DMS 273 (cell line): ENCODE data around the gene PPP1R7.

ENCODE experiments used
- DNase-seq: peaks from one replicate; lab custom pipeline; 2025; ENCODE audit not compliant: unreplicated experiment; lab: John Stamatoyannopoulos, UW

PPP1R7 gene

GRCh38 chr2:241138471-241138870 lies 11.8 kb upstream of the PPP1R7 start:
- DNase-seq, result no peak

DNA sequence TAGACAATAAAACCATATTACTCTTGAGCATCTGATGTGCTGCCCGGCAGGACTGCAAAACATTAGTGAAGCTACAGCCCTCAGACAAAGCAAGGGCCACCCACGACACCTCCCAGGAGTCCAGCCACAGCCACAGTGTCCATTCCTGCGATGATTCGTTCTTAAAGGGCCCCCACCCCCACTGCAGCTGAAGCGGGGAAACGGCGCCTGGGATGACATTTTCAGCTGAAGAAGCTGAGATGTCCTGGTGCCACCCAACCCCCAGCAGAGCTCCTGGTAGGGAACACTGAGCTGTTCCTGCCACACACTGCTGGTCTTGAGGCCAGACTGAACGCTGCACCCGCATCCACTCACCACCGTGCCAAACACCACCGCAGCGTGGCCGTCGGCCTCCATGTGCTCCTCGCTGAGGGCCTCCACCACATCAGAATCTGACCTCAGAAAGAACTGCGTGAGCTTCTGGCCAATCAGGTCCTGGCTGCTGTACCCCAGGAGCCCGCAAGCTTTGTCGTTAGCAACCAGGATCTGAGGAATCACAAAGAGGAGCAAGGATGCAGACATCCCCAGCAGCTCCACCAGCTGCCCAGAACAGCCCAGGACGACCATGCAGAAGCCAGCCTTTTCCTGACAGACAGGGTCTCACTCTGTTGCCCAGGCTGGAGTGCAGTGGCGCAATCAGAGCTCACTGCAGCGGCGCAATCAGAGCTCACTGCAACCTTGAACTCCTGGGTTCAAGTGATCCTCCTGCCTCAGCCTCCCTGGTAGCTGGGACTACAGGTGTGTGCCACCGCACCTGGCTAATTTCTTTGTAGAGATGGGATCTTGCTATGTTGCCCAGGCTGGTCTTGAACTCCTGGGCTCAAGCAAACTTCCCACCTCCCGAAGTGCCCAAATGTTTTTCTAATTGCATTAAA lies 10.5 kb upstream of the PPP1R7 start:
- no peak for DNase-seq

GRCh38 chr2:241140445-241140840 lies 9.8 kb upstream of the PPP1R7 start:
- no peak for DNase-seq

DNA sequence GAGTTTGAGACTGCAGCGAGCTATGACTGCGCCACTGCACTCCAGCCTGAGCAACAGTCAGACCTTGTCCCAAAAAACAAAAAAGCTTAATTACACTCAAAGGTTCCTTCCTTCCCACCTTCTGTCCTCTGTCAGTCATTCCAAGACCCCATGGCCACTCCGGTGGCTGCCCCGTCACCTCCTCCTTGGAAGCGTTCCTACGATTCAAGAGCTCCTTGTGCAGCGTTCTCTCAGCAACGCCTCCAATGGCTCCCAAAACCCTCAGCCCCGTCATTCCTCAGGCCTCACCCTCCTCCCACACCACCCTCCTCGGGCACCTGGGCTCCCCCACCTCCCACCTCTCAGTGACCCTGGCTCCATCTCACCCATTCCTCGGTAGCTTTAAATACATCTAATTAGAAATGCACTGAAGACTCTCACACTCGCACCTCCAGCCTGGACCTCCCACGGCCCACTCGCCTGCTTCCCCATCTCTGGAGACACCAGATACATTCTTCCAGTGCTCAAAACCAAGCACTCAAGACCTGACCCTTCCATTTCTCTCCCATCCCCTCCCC lies 9.0 kb upstream of the PPP1R7 start:
- no peak for DNase-seq

DNA sequence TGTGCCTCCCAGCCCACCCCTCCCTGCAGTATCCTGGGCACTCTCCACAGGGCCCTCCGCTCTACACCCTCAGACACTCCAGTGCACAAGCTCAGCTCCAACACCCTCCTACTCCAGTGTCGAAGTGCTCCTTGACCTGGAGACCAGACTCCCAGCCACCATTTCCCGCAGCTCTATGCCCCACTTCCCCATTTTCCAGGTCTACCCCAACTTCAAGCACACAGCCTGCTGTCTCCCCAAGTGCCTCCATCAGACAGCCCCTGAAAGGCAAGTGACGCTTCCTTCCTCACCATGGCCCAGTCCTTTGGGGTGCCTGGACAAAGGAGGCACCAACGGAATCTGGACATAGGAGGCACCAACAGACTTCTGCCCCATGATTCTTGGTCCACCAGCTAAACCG lies 8.2 kb upstream of the PPP1R7 start:
- no peak for DNase-seq

- no peak for DNase-seq
Measured at GRCh38 chr2:241142593-241142992, 7.7 kb upstream of the PPP1R7 start.

DNA sequence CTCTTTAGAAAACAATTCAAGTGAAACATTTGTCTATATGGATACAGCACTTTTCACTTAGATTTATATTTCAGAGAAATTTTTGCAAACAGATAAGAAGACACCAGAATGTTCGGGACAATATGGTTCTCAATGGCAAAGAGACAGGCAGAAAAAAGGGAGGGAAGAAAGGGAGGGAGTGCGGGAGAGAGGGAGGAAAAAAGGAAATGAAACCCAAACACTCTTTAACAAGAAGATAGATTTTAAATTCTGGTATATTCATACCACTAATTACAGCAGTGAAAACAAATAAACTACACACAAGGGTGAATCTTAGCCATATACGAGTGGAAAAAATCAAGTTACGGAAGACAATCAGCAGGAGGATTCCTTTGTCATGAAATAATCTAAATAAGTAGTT lies 4.0 kb upstream of the PPP1R7 start:
- no peak for DNase-seq

DNA sequence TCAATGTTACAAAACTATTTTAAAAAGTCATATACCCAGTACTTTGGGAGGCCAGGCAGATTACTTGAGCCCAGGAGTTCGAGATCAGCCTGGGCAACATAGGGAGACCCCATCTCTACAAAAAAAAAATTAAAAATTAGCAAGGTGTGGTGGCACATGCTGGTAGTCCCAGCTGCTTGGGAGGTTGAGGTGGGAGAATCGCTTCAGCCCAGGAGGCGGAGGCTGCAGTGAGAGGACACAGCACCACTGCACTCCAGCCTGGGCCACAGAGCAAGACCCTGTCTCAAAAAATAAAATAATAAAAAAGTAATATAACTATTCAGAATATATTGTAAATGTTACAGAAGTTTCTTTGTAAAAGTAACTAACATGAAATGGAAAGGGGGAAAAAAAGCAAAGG lies 2.9 kb upstream of the PPP1R7 start:
- no peak for DNase-seq

DNA sequence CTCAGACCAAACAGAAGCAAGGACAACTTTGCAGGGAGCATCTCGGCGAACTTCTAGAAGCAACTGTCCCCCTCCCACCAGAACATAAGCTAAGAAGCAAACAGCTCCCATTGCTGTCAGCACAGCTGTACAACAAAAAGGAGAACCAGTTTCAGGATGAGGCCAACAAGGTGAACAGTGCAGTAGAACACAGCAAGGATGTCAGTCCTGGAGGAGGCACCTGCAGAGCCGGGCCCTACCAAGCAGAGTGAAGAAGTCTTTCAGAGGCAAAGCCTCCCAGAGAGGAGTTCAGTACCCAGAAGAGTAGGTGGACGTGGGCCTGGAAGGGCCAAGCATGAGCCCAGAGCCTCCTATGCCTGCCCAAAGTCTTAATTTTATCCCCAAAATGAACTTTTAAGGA lies 2.0 kb upstream of the PPP1R7 start:
- no peak for DNase-seq

GRCh38 chr2:241148891-241149674 lies 1.2 kb upstream of the PPP1R7 start, which contains the start of gene PASK:
TSS of gene PASK (minus strand) at chr2:241149472. CDS start at chr2:241143032, 6,440 bp downstream.
- DNase-seq, result peak; percentile 98

DNA sequence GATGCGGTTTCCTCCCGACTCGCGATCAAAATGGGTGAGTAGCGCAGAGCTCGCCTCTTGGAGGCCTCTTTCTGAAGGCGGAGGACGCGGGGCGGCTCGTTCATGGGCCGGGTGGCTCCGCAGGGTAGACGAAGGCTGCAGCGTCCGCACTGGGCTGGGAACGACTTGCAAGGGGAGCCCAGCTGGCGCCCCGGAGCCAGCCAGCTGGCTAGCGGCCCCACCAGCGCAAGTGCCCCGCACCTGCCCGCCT lies 667 bp upstream of the PPP1R7 start:
- DNase-seq, result no peak

DNA sequence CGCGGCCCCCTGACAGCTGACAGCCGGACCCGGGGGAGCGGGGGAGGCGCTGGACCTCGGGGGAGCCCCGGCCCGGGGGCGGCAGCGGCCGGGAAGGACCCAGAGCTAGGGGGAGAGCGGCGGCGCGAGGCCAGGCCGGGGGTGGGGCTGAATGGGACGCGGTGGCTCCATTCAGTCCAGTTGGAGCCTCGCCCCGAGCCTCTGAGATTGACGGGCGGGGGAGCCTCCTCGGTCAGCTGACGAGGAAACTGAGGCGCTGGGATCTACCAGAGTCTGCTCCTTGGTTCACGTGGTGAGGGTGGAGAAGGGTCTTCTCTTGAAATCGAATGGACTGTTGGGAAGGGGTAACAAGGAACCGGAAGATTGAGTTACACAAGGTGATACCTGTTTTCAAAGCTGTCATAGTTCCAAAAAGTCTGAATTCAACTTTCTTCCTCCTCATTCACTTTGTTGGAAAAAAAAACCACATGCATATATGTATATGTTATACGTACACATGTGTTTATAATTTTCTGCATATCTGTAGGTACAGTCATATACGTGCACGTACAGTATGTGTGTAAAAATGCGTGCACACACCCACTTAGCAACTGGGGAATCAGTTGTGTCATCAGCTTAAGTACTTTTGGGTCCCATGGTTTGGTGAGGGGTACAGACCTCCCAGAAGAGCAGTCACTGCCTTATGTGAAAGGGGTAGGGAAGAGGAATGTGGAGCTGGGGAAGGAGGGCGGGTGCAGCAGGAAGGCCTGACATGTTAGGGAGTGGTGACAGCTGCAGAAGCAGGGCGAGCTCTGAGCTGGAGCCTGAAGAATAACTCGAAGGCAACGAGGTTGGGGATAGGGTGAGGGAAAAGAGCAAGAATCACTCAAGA lies 628 bp downstream of the PPP1R7 start:
- DNase-seq, result no peak

DNA sequence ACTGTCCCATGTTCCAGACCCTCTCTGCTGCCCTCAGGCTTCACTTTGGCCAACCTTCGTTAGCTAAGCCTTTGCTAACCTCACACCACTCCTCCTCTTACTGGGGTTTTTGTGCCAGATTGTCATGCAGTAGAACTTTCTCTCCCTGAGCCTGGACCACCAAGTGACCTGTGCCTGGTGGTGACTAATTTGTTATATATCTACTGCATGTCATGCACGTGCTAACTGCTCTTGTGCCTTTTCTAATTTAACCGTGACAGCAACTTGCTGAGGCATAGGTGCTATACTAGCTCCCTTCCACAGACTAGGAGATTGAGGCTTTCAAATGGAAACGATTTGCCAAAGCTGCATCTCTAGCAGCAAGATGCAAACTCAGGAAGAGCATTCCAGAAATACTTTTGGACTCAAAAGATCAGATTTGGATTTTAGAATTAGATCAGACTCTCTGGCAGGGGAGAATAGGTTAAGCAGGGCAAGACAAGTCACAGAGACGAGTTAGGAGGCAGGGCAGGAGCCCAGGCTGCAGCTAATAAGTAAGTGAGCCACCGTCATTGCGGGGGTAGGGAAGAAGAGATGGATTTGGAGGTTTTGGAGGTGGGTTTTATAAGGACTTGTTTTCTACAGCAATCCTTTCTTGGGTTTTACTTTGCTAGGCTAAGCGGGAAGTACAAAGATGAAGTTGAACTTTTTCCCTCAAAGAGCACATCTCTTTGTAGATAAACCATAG lies 1.8 kb downstream of the PPP1R7 start:
- no peak for DNase-seq

GRCh38 chr2:241153616-241154015 lies 3.3 kb downstream of the PPP1R7 start:
- DNase-seq, result no peak

DNA sequence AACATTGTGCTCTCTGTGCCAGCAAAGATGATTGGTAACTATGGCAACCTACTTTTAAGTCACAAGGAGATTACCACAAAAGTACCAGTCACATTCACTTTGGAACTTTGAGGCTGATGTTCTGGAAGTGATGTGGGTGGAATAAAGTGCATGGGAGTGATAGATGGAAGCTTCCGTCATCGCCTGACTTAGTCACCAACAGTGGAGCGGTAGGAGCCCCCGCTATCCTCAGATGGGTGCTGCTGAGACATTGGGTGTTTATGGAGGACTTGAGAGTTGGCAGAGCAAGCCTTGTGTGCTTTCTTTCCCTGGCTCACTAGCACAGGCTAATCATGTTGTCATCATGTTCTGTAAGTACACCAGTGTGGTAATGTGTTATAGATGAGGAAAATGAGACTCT lies 4.6 kb downstream of the PPP1R7 start:
- no peak for DNase-seq

- DNase-seq, result no peak
Measured at GRCh38 chr2:241155936-241156335, 5.7 kb downstream of the PPP1R7 start.

DNA sequence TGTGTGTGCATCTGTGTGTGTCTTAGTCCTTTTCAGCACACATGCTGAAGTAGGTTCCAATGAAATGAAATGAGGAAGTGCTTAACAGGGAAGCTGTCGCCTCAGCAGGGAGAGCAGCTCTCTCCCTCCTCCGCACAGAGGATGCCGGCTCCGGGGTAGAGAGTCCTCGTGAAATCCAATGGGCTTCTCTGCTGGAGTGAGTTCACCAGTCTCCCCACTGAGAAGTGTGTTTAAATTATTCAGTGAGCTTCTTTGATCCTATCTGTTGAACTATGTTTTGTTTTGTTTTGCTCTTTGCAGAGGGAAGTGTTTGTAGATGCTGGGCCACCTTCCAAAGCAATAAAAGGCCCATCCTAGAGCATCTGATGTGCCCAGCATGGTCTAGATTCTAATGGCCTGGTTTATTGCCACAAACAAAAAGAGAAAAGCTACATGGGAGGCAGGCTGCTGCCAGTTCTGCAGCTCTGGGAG lies 6.7 kb downstream of the PPP1R7 start:
- DNase-seq, result no peak

DNA sequence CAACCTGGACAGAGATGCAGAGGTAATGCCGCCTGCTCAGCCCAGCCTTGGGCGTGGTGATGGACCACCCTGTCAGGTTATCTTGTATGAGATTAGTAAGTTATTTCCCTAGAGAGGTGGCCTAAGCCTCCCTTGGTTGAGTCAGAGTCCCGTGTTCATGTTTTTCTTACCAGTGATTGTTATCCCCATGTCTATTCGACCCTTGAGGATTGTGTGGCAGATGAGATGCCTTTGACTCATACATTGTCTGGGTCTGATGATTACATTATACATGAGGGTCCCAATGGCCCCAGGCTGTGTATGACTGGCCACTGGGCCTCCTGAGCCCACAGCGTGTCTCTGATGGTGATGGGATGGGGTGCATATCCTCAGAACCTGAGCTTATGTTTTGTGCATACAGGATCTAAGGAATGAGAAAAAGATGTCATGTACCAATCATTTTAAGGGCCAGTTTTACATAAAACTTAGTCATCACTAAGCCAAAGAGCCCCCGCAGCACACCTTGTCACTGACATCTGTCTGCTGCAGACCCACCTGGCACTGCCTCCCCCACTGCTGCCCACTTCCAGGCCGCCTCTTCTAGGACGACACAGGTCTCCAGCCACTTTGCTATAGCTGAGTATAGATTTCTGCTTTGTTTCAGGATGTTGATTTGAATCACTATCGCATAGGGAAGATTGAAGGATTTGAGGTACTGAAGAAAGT lies 7.7 kb downstream of the PPP1R7 start:
- no peak for DNase-seq

GRCh38 chr2:241158546-241158900 lies 8.3 kb downstream of the PPP1R7 start:
- no peak for DNase-seq

DNA sequence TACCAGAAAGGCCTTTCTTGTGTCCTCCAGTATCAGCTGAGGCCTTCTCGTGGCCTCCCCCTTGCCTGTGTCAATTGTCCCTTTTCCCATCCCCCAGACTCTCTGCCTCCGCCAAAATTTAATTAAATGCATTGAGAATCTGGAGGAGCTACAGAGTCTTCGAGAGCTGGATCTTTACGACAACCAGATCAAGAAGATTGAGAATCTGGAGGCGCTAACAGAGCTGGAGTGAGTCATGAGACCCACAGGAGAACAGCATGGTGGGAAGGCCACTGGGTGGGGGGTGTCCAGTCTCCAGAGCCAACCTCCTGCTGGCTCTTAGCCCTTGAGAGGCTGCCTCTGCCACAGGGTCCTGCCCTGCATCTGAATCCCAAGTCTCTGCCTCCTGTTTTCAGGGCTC lies 8.8 kb downstream of the PPP1R7 start:
- no peak for DNase-seq
